ENCODE results near the gene C16orf90.
"Not testable (repeated sequence)": the region's sequence is repeated elsewhere in the genome, so short reads cannot be mapped to it uniquely, and the experiment has no call there.

Gene C16orf90

GRCh38 chr16:3482659-3483241 is 12.5 kb downstream of the C16orf90 start:
- no peak for DNase-seq

DNA sequence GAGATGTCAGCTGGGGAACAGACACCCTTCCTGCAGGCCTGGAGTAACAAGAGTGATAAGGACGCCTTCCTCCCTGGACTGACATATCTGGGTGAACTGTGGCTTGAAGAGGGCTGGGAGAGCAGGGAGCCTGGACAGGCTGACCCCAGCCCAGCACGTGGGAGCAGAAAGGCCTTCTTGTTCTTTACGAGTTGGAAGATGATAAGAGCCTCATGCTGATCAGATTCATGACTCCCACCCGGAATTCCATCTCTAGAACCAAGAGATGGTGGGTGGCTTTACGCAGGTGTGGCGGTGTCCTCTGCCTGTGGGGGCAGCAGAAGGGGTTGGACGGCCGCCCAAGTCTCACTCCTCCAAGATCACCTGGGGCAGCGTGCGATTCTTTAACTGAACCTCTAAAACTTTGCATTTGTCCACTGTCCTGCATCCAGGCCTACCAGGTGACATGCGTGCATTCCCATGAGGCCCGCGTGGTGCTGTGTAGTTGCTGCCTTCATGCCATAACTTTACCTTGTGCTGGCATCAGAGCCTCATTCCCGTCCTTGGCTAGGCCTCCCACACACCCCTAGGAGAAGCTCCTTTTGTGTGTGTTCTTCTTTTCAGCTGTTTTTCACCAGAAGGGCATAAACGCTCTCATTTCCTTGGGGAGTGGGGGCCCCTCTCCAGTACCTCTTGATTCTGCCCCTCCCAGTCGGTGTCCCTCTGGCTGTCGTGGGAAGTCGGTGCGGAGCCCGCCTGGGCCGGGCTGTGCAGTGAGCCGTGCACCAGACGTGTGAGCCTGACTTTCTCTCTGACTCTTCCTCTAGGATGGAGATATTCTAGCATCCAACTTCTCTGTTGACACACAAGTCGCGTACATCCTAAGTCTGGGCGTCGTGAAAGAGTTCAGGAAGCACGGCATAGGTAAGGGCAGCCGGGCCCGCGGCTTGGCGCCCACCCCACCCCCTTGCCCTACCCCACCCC is 13.3 kb downstream of the C16orf90 start:
- DNase-seq = no peak

GRCh38 chr16:3480901-3481695 is 14.2 kb downstream of the C16orf90 start:
- no peak for DNase-seq

GRCh38 chr16:3479654-3480216 is 15.6 kb downstream of the C16orf90 start:
- DNase-seq = no peak

- no peak for DNase-seq
Observed at GRCh38 chr16:3478242-3478925, 16.9 kb downstream of the C16orf90 start.

- DNase-seq = no peak
Observed at GRCh38 chr16:3476409-3476808, 18.9 kb downstream of the C16orf90 start.

DNA sequence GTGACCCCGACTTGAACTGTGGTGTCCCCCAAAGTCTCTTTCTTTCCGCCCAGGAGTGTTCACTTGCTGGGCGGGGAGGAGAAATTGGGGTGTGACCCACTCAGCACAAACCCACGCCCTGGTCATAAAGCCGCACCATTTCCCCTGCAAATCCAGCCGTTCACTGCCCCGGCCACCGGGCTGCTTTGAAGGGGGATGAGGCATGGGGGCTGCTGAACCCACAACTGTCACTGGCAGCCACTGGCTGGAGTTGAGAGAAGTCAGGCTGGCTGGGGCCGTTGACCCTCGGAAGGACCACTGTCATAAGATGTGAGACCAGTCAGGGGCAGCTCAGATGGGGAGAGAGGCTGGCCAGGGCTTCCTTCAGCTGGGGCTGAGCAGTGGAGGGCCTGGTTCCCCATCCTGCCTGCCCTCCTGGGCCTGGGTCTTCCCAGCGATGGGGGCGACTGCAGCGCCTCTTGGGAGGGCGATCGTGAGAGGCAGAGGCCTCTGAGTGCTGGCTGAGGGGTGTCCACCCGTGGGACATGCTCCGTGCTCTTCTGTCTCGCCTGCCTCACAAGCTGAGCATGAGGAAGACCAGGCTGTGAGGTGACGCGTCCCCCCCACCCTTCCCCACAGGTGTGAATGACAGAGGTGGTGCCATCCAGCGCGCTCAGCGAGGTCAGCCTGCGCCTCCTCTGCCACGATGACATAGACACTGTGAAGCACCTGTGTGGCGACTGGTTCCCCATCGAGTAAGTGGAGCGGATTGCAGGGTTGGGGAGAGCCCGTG is 19.5 kb downstream of the C16orf90 start:
- DNase-seq = no peak

DNA sequence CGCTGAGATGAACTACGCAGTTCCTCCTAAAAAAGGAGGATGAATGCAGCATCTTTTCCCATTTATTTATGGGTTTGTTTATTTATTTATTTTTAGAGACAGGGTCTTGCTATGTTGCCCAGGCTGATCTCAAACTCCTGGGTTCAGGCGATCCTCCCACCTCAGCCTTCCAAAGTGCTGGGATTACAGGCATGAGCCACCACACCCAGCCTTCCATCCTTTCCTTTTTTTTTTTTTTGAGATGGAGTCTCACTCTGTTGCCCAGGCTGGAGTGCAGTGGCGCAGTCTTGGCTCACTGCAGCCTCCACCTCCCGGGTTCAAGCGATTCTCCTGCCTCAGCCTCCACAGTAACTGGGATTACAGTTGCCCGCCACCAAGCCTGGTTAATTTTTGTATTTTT is 20.4 kb downstream of the C16orf90 start:
- not testable (repeated sequence) for DNase-seq

GRCh38 chr16:3474136-3474779 is 21.0 kb downstream of the C16orf90 start:
- no peak for DNase-seq

GRCh38 chr16:3473596-3473943 is 21.7 kb downstream of the C16orf90 start:
- not testable (repeated sequence) for DNase-seq

DNA sequence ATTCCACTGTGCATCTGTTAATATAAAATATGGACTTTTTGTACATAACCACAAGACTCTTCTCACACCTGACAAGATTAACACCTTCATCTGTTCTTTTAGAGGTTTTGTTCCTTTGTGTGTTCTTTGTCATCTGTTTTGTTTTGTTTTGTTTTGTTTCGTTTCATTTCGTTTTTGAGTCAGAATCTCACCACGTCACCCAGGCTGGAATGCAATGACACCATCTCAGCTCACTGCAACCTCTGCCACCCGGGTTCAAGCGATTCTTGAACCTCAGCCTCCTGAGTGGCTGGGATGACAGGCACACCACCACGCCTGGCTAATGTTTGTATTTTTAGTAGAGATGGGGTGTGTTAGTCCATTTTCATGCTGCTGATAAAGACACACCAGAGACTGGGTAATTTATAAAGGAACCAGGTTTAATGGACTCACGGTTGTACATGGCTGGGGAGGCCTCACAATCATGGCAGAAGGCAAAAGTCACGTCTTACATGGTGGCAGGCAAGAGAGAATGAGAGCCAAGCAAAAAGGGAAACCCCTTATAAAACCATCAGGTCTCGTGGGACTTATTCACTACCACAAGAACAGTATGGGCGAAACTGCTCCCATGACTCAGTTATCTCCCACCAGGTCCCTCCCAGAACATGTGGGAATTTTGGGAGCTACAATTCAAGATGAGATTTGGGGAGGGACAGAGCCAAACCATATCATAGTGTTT is 22.3 kb downstream of the C16orf90 start:
- no peak for DNase-seq

- no peak for DNase-seq
Observed at GRCh38 chr16:3471518-3472176, 23.6 kb downstream of the C16orf90 start.

- no peak for DNase-seq
Observed at GRCh38 chr16:3470723-3471122, 24.6 kb downstream of the C16orf90 start.

- DNase-seq = no peak
Observed at GRCh38 chr16:3469736-3470135, 25.6 kb downstream of the C16orf90 start.

DNA sequence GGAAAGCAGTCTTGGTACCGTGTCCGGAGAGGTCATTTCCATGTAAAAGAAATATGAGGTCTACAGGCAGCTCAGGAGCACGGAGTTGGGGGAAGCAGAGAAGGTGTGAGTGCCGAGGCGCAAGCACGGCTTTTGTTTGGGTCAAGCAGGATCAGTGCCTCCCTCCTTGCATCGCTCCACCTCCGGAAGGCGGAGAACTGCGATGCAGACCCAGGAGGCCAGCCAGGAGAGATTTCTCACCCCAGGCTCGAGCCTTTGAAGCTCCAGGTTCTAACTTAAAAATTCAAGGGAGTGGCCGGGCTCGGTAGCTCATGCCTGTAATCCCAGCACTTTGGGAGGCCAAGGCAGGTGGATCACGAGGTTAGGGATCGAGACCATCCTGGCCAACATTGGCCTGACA is 26.8 kb downstream of the C16orf90 start:
- no peak for DNase-seq

- no peak for DNase-seq
Observed at GRCh38 chr16:3467921-3468320, 27.4 kb downstream of the C16orf90 start.

DNA sequence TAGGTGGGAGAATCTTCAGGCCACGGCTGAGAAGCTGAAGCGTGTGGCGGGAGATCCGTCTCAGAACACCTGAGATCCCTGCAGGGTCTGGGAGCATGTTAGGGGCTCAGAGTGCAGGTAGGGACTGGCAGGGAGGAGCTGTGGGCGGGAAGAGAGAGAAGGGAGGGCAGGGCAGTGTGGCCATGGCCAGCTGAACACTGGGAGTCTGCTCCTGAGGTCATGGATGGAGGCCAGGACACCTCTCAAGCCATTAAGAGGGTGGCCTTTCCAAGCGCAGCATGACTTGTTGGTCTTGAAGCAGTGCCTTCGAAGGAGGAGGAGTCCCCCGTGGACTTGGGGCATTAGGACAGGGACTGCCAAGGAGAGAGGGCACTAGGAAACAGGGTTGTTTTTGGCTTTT is 28.1 kb downstream of the C16orf90 start:
- DNase-seq = no peak

GRCh38 chr16:3465911-3466584 is 29.2 kb downstream of the C16orf90 start:
- DNase-seq = no peak

GRCh38 chr16:3465301-3465700 is 30.0 kb downstream of the C16orf90 start:
- no peak for DNase-seq

Data from inflammatory macrophage (primary cell).